DOHH2 (cell line): Measurements from ENCODE around the gene SORL1.

Experiments used
- H3F3A ChIP-seq: fragments of 200-600 bp; sonication (generic), shearing (Covaris generic); 2 replicates; pipeline ENCODE4 v1.6.0; 2016; ENCODE audit warnings: antibody characterized with exemption, mild to moderate bottlenecking; ENCODE audit not compliant: control insufficient read depth, insufficient read depth
- H3K27ac ChIP-seq: fragments of 200-600 bp; sonication (generic); 2 replicates; pipeline ENCODE4 v1.5.1; 2014; ENCODE audit warnings: low read depth, mild to moderate bottlenecking, low read length, moderate library complexity
- H3K27me3 ChIP-seq: fragments of 200-600 bp; sonication (generic); 2 replicates; pipeline ENCODE4 v1.6.1; 2014; ENCODE audit warnings: mild to moderate bottlenecking, low read length, mixed read lengths; ENCODE audit not compliant: control insufficient read depth
- H3K36me3 ChIP-seq: fragments of 200-600 bp; sonication (generic); 2 replicates; pipeline ENCODE4 v1.6.1; 2014; ENCODE audit warnings: mild to moderate bottlenecking, low read length, moderate library complexity, mixed read lengths; ENCODE audit not compliant: control insufficient read depth
- H3K4me1 ChIP-seq: fragments of 200-600 bp; sonication (generic); 2 replicates; pipeline ENCODE4 v1.6.1; 2014; ENCODE audit warnings: mild to moderate bottlenecking, low read length, mixed read lengths; ENCODE audit not compliant: control insufficient read depth
- H3K4me2 ChIP-seq: fragments of 200-600 bp; sonication (generic); 2 replicates; pipeline ENCODE4 v1.6.0; 2014; ENCODE audit warnings: mild to moderate bottlenecking, low read length, moderate library complexity
- H3K4me3 ChIP-seq: fragments of 200-600 bp; sonication (generic); 2 replicates; pipeline ENCODE4 v1.5.1; 2014; ENCODE audit warnings: mild to moderate bottlenecking, low read length, mixed read lengths
- H3K79me2 ChIP-seq: fragments of 200-600 bp; sonication (generic); 2 replicates; pipeline ENCODE4 v1.6.1; 2014; ENCODE audit warnings: mild to moderate bottlenecking, low read length, mixed read lengths; ENCODE audit not compliant: control insufficient read depth
- H3K9me2 ChIP-seq: fragments of 200-600 bp; sonication (generic); replicated peaks from 2 replicates; pipeline ENCODE4 v1.6.1; 2014; ENCODE audit warnings: mild to moderate bottlenecking, low read length, mixed read lengths; ENCODE audit not compliant: control insufficient read depth
- H3K9me3 ChIP-seq: fragments of 200-600 bp; sonication (generic); 2 replicates; pipeline ENCODE4 v1.6.1; 2014; ENCODE audit warnings: antibody characterized with exemption, low read length, mixed read lengths; ENCODE audit not compliant: control insufficient read depth, insufficient read depth
- H4K20me1 ChIP-seq: fragments of 200-600 bp; sonication (generic); 2 replicates; pipeline ENCODE4 v1.6.0; 2014; ENCODE audit warnings: low read depth, mild to moderate bottlenecking, antibody characterized with exemption, low read length, moderate library complexity; ENCODE audit not compliant: control insufficient read depth, insufficient read depth
- CTCF ChIP-seq: fragments of 200-600 bp; sonication (generic); IDR thresholded peaks from one replicate; pipeline ENCODE4 v1.5.1; 2014; ENCODE audit warnings: antibody characterized with exemption, mild to moderate bottlenecking, low read depth, low read length; ENCODE audit not compliant: poor library complexity, severe bottlenecking
- EZH2phosphoT487 ChIP-seq: fragments of 200-600 bp; sonication (generic); IDR thresholded peaks from 2 replicates; pipeline ENCODE4 v1.6.1; 2017; ENCODE audit warnings: borderline replicate concordance, mild to moderate bottlenecking, antibody characterized with exemption, low read length, moderate library complexity, mixed read lengths

The SORL1 gene

GRCh38 chr11:121613724-121614123, 161.6 kb downstream of the SORL1 start:
- Histone ChIP-seq H3K9me3 (no peaks in the 10 kb centered on the region), H3K9me2 (no peaks in the 10 kb centered on the region), H3K4me3 (no peak overlapping the region), H3K4me2 (no peak overlapping the region), H3K27me3 (no peaks in the 10 kb centered on the region), H3K36me3 (peaks cover 100% of the 10 kb centered on the region), H3F3A (no peaks in the 10 kb centered on the region), H3K79me2 (no peaks in the 10 kb centered on the region), H3K27ac (no peak overlapping the region), H4K20me1 (no peaks in the 10 kb centered on the region), H3K4me1 (no peaks in the 10 kb centered on the region)
- TF ChIP-seq EZH2phosphoT487 (no peak), CTCF (no peak)

- Histone ChIP-seq H3K27ac (no peak overlapping the region), H3K36me3 (peaks cover 100% of the 10 kb centered on the region), H3K79me2 (no peaks in the 10 kb centered on the region), H3K4me2 (no peak overlapping the region), H3K4me3 (no peak overlapping the region), H3K4me1 (no peaks in the 10 kb centered on the region), H3K27me3 (no peaks in the 10 kb centered on the region), H3F3A (no peaks in the 10 kb centered on the region), H3K9me3 (no peaks in the 10 kb centered on the region), H4K20me1 (no peaks in the 10 kb centered on the region), H3K9me2 (no peaks in the 10 kb centered on the region)
- TF ChIP-seq EZH2phosphoT487 (no peak), CTCF (no peak)
Measured at GRCh38 chr11:121614636-121615240, 162.6 kb downstream of the SORL1 start.

- Histone ChIP-seq H4K20me1 (no peaks in the 10 kb centered on the region), H3F3A (no peaks in the 10 kb centered on the region), H3K4me1 (no peaks in the 10 kb centered on the region), H3K36me3 (peaks cover 100% of the 10 kb centered on the region), H3K4me3 (no peak overlapping the region), H3K4me2 (no peak overlapping the region), H3K9me2 (no peaks in the 10 kb centered on the region), H3K27me3 (no peaks in the 10 kb centered on the region), H3K9me3 (no peaks in the 10 kb centered on the region), H3K27ac (no peak overlapping the region), H3K79me2 (no peaks in the 10 kb centered on the region)
- TF ChIP-seq EZH2phosphoT487 (no peak), CTCF (no peak)
Measured at GRCh38 chr11:121615501-121615900, 163.4 kb downstream of the SORL1 start.
